ENCODE results near the gene KHSRP. TPM values are rescaled to one million over a fixed set of nuclear protein-coding genes. Genes with fewer than 3 reads are reported as not detected.

KHSRP gene
- total RNA-seq, 4 donors from 2014 or later, result 79.5 to 147 (median 119) TPM

GRCh38 chr19:6424939-6425731 is 524 bp upstream of the KHSRP start:
- peak; percentile 99 to 100 for DNase-seq (ENCODE audit: low spot score in 2 of 2)
- no peaks in the 10 kb centered on the region for H3K9me3 ChIP-seq
- H3K4me3 ChIP-seq, result peak overlapping the region; percentile 20 to 95 (median 46)
- peaks cover 0 to 20% (median 0%) of the 10 kb centered on the region in 3 donors for H3K36me3 ChIP-seq
- peaks cover 0 to 44% (median 26%) of the 10 kb centered on the region in 4 donors for H3K4me1 ChIP-seq
- H3K27me3 ChIP-seq, result no peaks in the 10 kb centered on the region
- H3K27ac ChIP-seq, result peak overlapping the region; percentile 78 to 92 (median 88)
- WGBS, 2 donors, result 4 to 8% methylated on average over 41 to 43 of the region's 43 CpGs
- TF ChIP-seq POLR2A (IDR thresholded peaks at IDR 0.05) (peak in 1 of 2 donors; percentile 22), EP300 (IDR thresholded peaks at IDR 0.05) (peak; percentile 40 to 65)
- TF ChIP-seq, protein P1, sequence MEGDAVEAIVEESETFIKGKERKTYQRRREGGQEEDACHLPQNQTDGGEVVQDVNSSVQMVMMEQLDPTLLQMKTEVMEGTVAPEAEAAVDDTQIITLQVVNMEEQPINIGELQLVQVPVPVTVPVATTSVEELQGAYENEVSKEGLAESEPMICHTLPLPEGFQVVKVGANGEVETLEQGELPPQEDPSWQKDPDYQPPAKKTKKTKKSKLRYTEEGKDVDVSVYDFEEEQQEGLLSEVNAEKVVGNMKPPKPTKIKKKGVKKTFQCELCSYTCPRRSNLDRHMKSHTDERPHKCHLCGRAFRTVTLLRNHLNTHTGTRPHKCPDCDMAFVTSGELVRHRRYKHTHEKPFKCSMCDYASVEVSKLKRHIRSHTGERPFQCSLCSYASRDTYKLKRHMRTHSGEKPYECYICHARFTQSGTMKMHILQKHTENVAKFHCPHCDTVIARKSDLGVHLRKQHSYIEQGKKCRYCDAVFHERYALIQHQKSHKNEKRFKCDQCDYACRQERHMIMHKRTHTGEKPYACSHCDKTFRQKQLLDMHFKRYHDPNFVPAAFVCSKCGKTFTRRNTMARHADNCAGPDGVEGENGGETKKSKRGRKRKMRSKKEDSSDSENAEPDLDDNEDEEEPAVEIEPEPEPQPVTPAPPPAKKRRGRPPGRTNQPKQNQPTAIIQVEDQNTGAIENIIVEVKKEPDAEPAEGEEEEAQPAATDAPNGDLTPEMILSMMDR (IDR thresholded peaks at IDR 0.05), result peak in 2 of 5 experiments; percentile 16 to 49

DNA sequence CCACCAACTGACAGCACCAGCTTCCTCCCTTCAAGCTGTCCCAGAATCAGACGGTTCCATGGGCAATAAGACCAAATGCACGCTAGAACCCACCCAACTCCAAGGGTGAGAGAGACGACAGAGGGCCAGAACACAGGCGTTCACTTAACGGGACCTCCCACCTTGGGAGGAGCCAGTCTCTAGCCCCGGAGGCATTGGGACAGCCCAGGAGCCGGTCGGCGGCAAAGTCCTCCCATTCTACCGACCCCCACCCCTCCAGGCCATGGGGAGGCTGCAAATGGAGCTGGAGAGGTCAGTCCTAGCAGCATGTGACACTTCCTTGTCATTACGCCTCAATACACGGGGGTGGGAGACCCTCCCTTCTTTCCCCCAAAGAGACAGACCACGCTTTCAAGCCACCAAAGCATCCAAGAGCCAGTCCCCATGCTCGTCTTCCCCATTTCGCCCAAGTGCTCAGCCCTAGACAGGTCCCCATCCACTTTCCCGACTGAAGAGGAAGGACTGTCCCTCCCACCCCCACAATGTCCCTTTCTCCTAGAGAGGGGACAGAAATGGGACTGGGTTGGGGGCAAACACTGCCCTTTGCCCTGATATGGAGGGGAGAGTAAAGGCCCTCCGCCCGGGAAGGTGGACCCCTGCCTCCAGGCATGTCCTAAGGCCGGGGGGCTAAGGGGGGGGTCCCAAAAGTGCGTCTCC is 964 bp downstream of the KHSRP start:
- DNase-seq (ENCODE audit: low spot score in 2 of 2), result no peak
- Histone ChIP-seq H3K27me3 (no peaks in the 10 kb centered on the region), H3K4me3 (peak overlapping the region; percentile 70 to 95 (median 88)), H3K36me3 (peaks cover 0 to 35% (median 2%) of the 10 kb centered on the region in 3 donors), H3K4me1 (peaks cover 0 to 56% (median 26%) of the 10 kb centered on the region in 4 donors), H3K27ac (peak overlapping the region; percentile 48 to 91 (median 76)), H3K9me3 (no peaks in the 10 kb centered on the region)
- no peak for TF ChIP-seq EP300 (IDR thresholded peaks at IDR 0.05)
- TF ChIP-seq, protein P1 (IDR thresholded peaks at IDR 0.05), result no peak
- TF ChIP-seq POLR2A (IDR thresholded peaks at IDR 0.05), result no peak
- WGBS, 2 donors, result 0 to 1% methylated on average over 11 to 19 of the region's 20 CpGs

- DNase-seq (ENCODE audit: low spot score in 2 of 2), result no peak
- peaks cover 0 to 68% (median 26%) of the 10 kb centered on the region in 4 donors for H3K4me1 ChIP-seq
- TF ChIP-seq, protein P1 (IDR thresholded peaks at IDR 0.05), result no peak
- TF ChIP-seq POLR2A (IDR thresholded peaks at IDR 0.05), result no peak
- no peak for TF ChIP-seq EP300 (IDR thresholded peaks at IDR 0.05)
- H3K9me3 ChIP-seq, result no peaks in the 10 kb centered on the region
- 66 to 70% methylated on average over 11 to 20 of the region's 20 CpGs for WGBS, 2 donors
- peak overlapping the region in 1 of 4 donors; percentile 22 for H3K27ac ChIP-seq
- H3K36me3 ChIP-seq, result peaks cover under 1 to 58% (median 25%) of the 10 kb centered on the region in 3 donors
- H3K27me3 ChIP-seq, result no peaks in the 10 kb centered on the region
- H3K4me3 ChIP-seq, result no peak overlapping the region
Measured at GRCh38 chr19:6421075-6422014, 3.3 kb downstream of the KHSRP start.

- no peak overlapping the region for H3K27ac ChIP-seq
- no peaks in the 10 kb centered on the region for H3K27me3 ChIP-seq
- no peak for DNase-seq (ENCODE audit: low spot score in 2 of 2)
- WGBS, 2 donors, result 80 to 93% methylated on average over 19 of the region's 19 CpGs
- peaks cover 7 to 84% (median 42%) of the 10 kb centered on the region in 3 donors for H3K36me3 ChIP-seq
- no peak overlapping the region for H3K4me3 ChIP-seq
- no peak for TF ChIP-seq POLR2A (IDR thresholded peaks at IDR 0.05)
- TF ChIP-seq, protein P1 (IDR thresholded peaks at IDR 0.05), result no peak
- TF ChIP-seq EP300 (IDR thresholded peaks at IDR 0.05), result no peak
- no peaks in the 10 kb centered on the region for H3K9me3 ChIP-seq
- peaks cover 0 to 73% (median 26%) of the 10 kb centered on the region in 4 donors for H3K4me1 ChIP-seq
Measured at GRCh38 chr19:6418562-6418932, 6.1 kb downstream of the KHSRP start.

Data from tibial nerve (tissue), 4 donors.